Skeletal muscle satellite cell (primary cell): Measurements from ENCODE around the gene PTPRT.

ENCODE experiments used
- H3K27me3 ChIP-seq: 2 replicates; pipeline ENCODE4 v1.7.0; 2013; ENCODE audit warnings: low read length; ENCODE audit not compliant: control insufficient read depth, insufficient read depth
- H3K36me3 ChIP-seq: 2 replicates; pipeline ENCODE4 v1.7.0; 2013; ENCODE audit warnings: mild to moderate bottlenecking, control low read depth, low read length; ENCODE audit not compliant: insufficient read depth
- H3K4me1 ChIP-seq: 2 replicates; pipeline ENCODE4 v1.7.0; 2013; ENCODE audit warnings: low read length; ENCODE audit not compliant: control insufficient read depth, insufficient read depth
- H3K4me2 ChIP-seq: 2 replicates; pipeline ENCODE4 v1.7.0; 2013; ENCODE audit warnings: mild to moderate bottlenecking, low read length
- H3K4me3 ChIP-seq: 2 replicates; pipeline ENCODE4 v1.7.0; 2013; ENCODE audit warnings: low read length
- H3K9ac ChIP-seq: 2 replicates; pipeline ENCODE4 v1.7.0; 2013; ENCODE audit warnings: mild to moderate bottlenecking, low read depth, low read length, moderate library complexity
- H3K9me3 ChIP-seq: replicated peaks from 2 replicates; pipeline ENCODE4 v1.7.0; 2013; ENCODE audit warnings: mild to moderate bottlenecking, control low read depth, low read length

PTPRT gene

GRCh38 chr20:43016257-43016656 is 173.4 kb downstream of the PTPRT start:
- H3K4me1 ChIP-seq = no peaks in the 10 kb centered on the region
- H3K4me2 ChIP-seq = no peak overlapping the region
- H3K27me3 ChIP-seq = no peaks in the 10 kb centered on the region
- peaks cover 11% of the 10 kb centered on the region for H3K9me3 ChIP-seq
- no peak overlapping the region for H3K9ac ChIP-seq
- H3K36me3 ChIP-seq = no peaks in the 10 kb centered on the region
- H3K4me3 ChIP-seq = no peak overlapping the region

- Histone ChIP-seq H3K27me3 (no peaks in the 10 kb centered on the region), H3K9me3 (peaks cover 13% of the 10 kb centered on the region), H3K4me3 (no peak overlapping the region), H3K4me2 (no peak overlapping the region), H3K9ac (no peak overlapping the region), H3K4me1 (no peaks in the 10 kb centered on the region), H3K36me3 (no peaks in the 10 kb centered on the region)
Observed at GRCh38 chr20:43015566-43015965, 174.1 kb downstream of the PTPRT start.

- no peaks in the 10 kb centered on the region for H3K4me1 ChIP-seq
- no peak overlapping the region for H3K9ac ChIP-seq
- H3K9me3 ChIP-seq = peaks cover 24% of the 10 kb centered on the region
Observed at GRCh38 chr20:43014206-43014605, 175.5 kb downstream of the PTPRT start.

GRCh38 chr20:43011491-43011890 is 178.2 kb downstream of the PTPRT start:
- no peaks in the 10 kb centered on the region for H3K27me3 ChIP-seq
- no peak overlapping the region for H3K9ac ChIP-seq
- H3K36me3 ChIP-seq = no peaks in the 10 kb centered on the region
- H3K9me3 ChIP-seq = peaks cover 26% of the 10 kb centered on the region
- H3K4me1 ChIP-seq = no peaks in the 10 kb centered on the region
- H3K4me3 ChIP-seq = no peak overlapping the region
- H3K4me2 ChIP-seq = no peak overlapping the region

More at GRCh38 chr20:43014206-43014605, 175.5 kb downstream of the PTPRT start:
- no peak overlapping the region for H3K4me3 ChIP-seq
- no peaks in the 10 kb centered on the region for H3K36me3 ChIP-seq
- no peak overlapping the region for H3K4me2 ChIP-seq
- no peaks in the 10 kb centered on the region for H3K27me3 ChIP-seq

GRCh38 chr20:43009532-43009931 is 180.2 kb downstream of the PTPRT start:
- Histone ChIP-seq H3K9me3 (peaks cover 17% of the 10 kb centered on the region), H3K4me1 (no peaks in the 10 kb centered on the region), H3K4me3 (no peak overlapping the region), H3K9ac (no peak overlapping the region), H3K27me3 (no peaks in the 10 kb centered on the region), H3K36me3 (no peaks in the 10 kb centered on the region), H3K4me2 (no peak overlapping the region)

GRCh38 chr20:43007525-43007924 is 182.2 kb downstream of the PTPRT start:
- Histone ChIP-seq H3K9me3 (peaks cover 16% of the 10 kb centered on the region), H3K4me3 (no peak overlapping the region), H3K9ac (no peak overlapping the region), H3K4me2 (no peak overlapping the region), H3K4me1 (no peaks in the 10 kb centered on the region), H3K36me3 (no peaks in the 10 kb centered on the region), H3K27me3 (no peaks in the 10 kb centered on the region)

- no peak overlapping the region for H3K9ac ChIP-seq
- peaks cover 16% of the 10 kb centered on the region for H3K9me3 ChIP-seq
- no peaks in the 10 kb centered on the region for H3K4me1 ChIP-seq
- no peaks in the 10 kb centered on the region for H3K27me3 ChIP-seq
- H3K4me3 ChIP-seq = no peak overlapping the region
- no peak overlapping the region for H3K4me2 ChIP-seq
- H3K36me3 ChIP-seq = no peaks in the 10 kb centered on the region
Observed at GRCh38 chr20:43006651-43007375, 182.9 kb downstream of the PTPRT start.

- H3K9ac ChIP-seq = no peak overlapping the region
- H3K36me3 ChIP-seq = no peaks in the 10 kb centered on the region
- no peak overlapping the region for H3K4me2 ChIP-seq
- no peaks in the 10 kb centered on the region for H3K4me1 ChIP-seq
- no peak overlapping the region for H3K4me3 ChIP-seq
- H3K9me3 ChIP-seq = no peaks in the 10 kb centered on the region
- H3K27me3 ChIP-seq = no peaks in the 10 kb centered on the region
Observed at GRCh38 chr20:43003318-43003944, 186.3 kb downstream of the PTPRT start.

- H3K9me3 ChIP-seq = peaks cover 9% of the 10 kb centered on the region
- H3K9ac ChIP-seq = no peak overlapping the region
- H3K27me3 ChIP-seq = no peaks in the 10 kb centered on the region
- no peaks in the 10 kb centered on the region for H3K36me3 ChIP-seq
- no peaks in the 10 kb centered on the region for H3K4me1 ChIP-seq
- H3K4me2 ChIP-seq = no peak overlapping the region
- no peak overlapping the region for H3K4me3 ChIP-seq
Observed at GRCh38 chr20:42996141-42996540, 193.6 kb downstream of the PTPRT start.

- Histone ChIP-seq H3K9ac (no peak overlapping the region), H3K4me3 (no peak overlapping the region), H3K27me3 (no peaks in the 10 kb centered on the region), H3K9me3 (peaks cover 15% of the 10 kb centered on the region), H3K4me2 (no peak overlapping the region), H3K4me1 (no peaks in the 10 kb centered on the region), H3K36me3 (no peaks in the 10 kb centered on the region)
Observed at GRCh38 chr20:42988319-42988718, 201.4 kb downstream of the PTPRT start.

GRCh38 chr20:42987376-42988114 is 202.2 kb downstream of the PTPRT start:
- Histone ChIP-seq H3K4me2 (no peak overlapping the region), H3K4me3 (no peak overlapping the region), H3K9ac (no peak overlapping the region), H3K9me3 (peaks cover 19% of the 10 kb centered on the region), H3K4me1 (no peaks in the 10 kb centered on the region), H3K27me3 (no peaks in the 10 kb centered on the region), H3K36me3 (no peaks in the 10 kb centered on the region)
